HEK293 (cell line): Measurements from ENCODE around the gene SPECC1.
A peak's percentile ranks its signal among the peaks of the same experiment; 100 is the strongest.

Source experiments
- BCL6B ChIP-seq: fragments of 450-650 bp; formaldehyde crosslinking; IDR thresholded peaks from 2 replicates; pipeline ENCODE4 v1.5.1; 2017; ENCODE audit warnings: missing biosample characterization, missing genetic modification characterization
- GLIS1 ChIP-seq: fragments of 450-650 bp; formaldehyde crosslinking; IDR thresholded peaks from 2 replicates; pipeline ENCODE4 v1.5.1; 2016; ENCODE audit warnings: missing biosample characterization, missing genetic modification characterization
- KLF8 ChIP-seq: fragments of 450-650 bp; formaldehyde crosslinking; IDR thresholded peaks from 2 replicates; pipeline ENCODE4 v1.5.1; 2016; ENCODE audit warnings: missing biosample characterization, missing genetic modification characterization
- KLF9 ChIP-seq: fragments of 450-650 bp; formaldehyde crosslinking; IDR thresholded peaks from 2 replicates; pipeline ENCODE4 v1.5.1; 2016; ENCODE audit warnings: missing biosample characterization, missing genetic modification characterization, low read depth
- PATZ1 ChIP-seq: fragments of 450-650 bp; formaldehyde crosslinking; IDR thresholded peaks from 2 replicates; pipeline ENCODE4 v1.5.1; 2016; ENCODE audit warnings: missing biosample characterization, missing genetic modification characterization
- PBX3 ChIP-seq: sonication (generic); formaldehyde crosslinking; IDR thresholded peaks from 2 replicates; pipeline ENCODE4 v1.8.1; 2022; ENCODE audit warnings: mild to moderate bottlenecking, moderate library complexity, missing genetic modification reagents
- PRDM1 ChIP-seq: fragments of 450-650 bp; formaldehyde crosslinking; IDR thresholded peaks from 2 replicates; pipeline ENCODE4; 2016; ENCODE audit warnings: missing biosample characterization, missing genetic modification characterization
- PRDM6 ChIP-seq: fragments of 450-650 bp; formaldehyde crosslinking; IDR thresholded peaks from 2 replicates; pipeline ENCODE4 v1.5.1; 2017; ENCODE audit warnings: missing biosample characterization, missing genetic modification characterization
- WT1 ChIP-seq: fragments of 450-650 bp; formaldehyde crosslinking; IDR thresholded peaks from 2 replicates; pipeline ENCODE4 v1.5.1; 2016; ENCODE audit warnings: missing biosample characterization, missing genetic modification characterization
- ZFP69B ChIP-seq: fragments of 450-650 bp; formaldehyde crosslinking; IDR thresholded peaks from 2 replicates; pipeline ENCODE4 v1.5.1; 2016; ENCODE audit warnings: missing biosample characterization, missing genetic modification characterization
- ZIC2 ChIP-seq: fragments of 450-650 bp; formaldehyde crosslinking; IDR thresholded peaks from 2 replicates; pipeline ENCODE4 v1.5.1; 2016; ENCODE audit warnings: missing biosample characterization, missing genetic modification characterization
- ZNF140 ChIP-seq: fragments of 450-650 bp; formaldehyde crosslinking; IDR thresholded peaks from 2 replicates; pipeline ENCODE4 v1.5.1; 2016; ENCODE audit warnings: missing biosample characterization, missing genetic modification characterization
- ZNF157 ChIP-seq: fragments of 450-650 bp; formaldehyde crosslinking; IDR thresholded peaks from 2 replicates; pipeline ENCODE4 v1.5.1; 2016; ENCODE audit warnings: missing biosample characterization, missing genetic modification characterization
- ZNF16 ChIP-seq: fragments of 450-650 bp; formaldehyde crosslinking; IDR thresholded peaks from 2 replicates; pipeline ENCODE4 v1.5.1; 2016; ENCODE audit warnings: low read depth, missing biosample characterization, missing genetic modification characterization
- ZNF169 ChIP-seq: fragments of 450-650 bp; formaldehyde crosslinking; IDR thresholded peaks from 2 replicates; pipeline ENCODE4 v1.5.1; 2016; ENCODE audit warnings: missing biosample characterization, missing genetic modification characterization
- ZNF175 ChIP-seq: fragments of 450-650 bp; formaldehyde crosslinking; IDR thresholded peaks from 2 replicates; pipeline ENCODE4 v1.5.1; 2016; ENCODE audit warnings: missing biosample characterization, missing genetic modification characterization
- ZNF2 ChIP-seq: fragments of 450-650 bp; formaldehyde crosslinking; IDR thresholded peaks from 2 replicates; pipeline ENCODE4 v1.5.1; 2016; ENCODE audit warnings: missing biosample characterization, missing genetic modification characterization
- ZNF221 ChIP-seq: fragments of 450-650 bp; formaldehyde crosslinking; IDR thresholded peaks from 2 replicates; pipeline ENCODE4 v1.5.1; 2017; ENCODE audit warnings: missing biosample characterization, missing genetic modification characterization, borderline replicate concordance
- ZNF26 ChIP-seq: fragments of 450-650 bp; formaldehyde crosslinking; IDR thresholded peaks from 2 replicates; pipeline ENCODE4 v1.5.1; 2016; ENCODE audit warnings: missing biosample characterization, missing genetic modification characterization
- ZNF266 ChIP-seq: fragments of 450-650 bp; formaldehyde crosslinking; IDR thresholded peaks from 2 replicates; pipeline ENCODE4 v1.5.1; 2016; ENCODE audit warnings: missing biosample characterization, missing genetic modification characterization, low read depth
- ZNF341 ChIP-seq: fragments of 450-650 bp; formaldehyde crosslinking; IDR thresholded peaks from 2 replicates; pipeline ENCODE4; 2016; ENCODE audit warnings: low read depth, missing biosample characterization, missing genetic modification characterization
- ZNF501 ChIP-seq: fragments of 450-650 bp; formaldehyde crosslinking; IDR thresholded peaks from 2 replicates; pipeline ENCODE4 v1.5.1; 2016; ENCODE audit warnings: missing biosample characterization, missing genetic modification characterization
- ZNF513 ChIP-seq: fragments of 450-650 bp; IDR thresholded peaks from 2 replicates; pipeline ENCODE4 v1.5.1; 2018; ENCODE audit warnings: missing biosample characterization, missing genetic modification characterization
- ZNF514 ChIP-seq: fragments of 450-650 bp; formaldehyde crosslinking; IDR thresholded peaks from 2 replicates; pipeline ENCODE4 v1.5.1; 2016; ENCODE audit warnings: missing biosample characterization, missing genetic modification characterization
- ZNF580 ChIP-seq: fragments of 450-650 bp; formaldehyde crosslinking; IDR thresholded peaks from 2 replicates; pipeline ENCODE4 v1.5.1; 2016; ENCODE audit warnings: missing biosample characterization, missing genetic modification characterization
- ZNF585B ChIP-seq: fragments of 450-650 bp; formaldehyde crosslinking; IDR thresholded peaks from 2 replicates; pipeline ENCODE4 v1.5.1; 2016; ENCODE audit warnings: missing biosample characterization, missing genetic modification characterization
- ZNF596 ChIP-seq: fragments of 450-650 bp; IDR thresholded peaks from 2 replicates; pipeline ENCODE4 v1.5.0; 2018; ENCODE audit warnings: missing biosample characterization, mild to moderate bottlenecking, missing genetic modification characterization, moderate library complexity
- ZNF600 ChIP-seq: fragments of 450-650 bp; formaldehyde crosslinking; IDR thresholded peaks from 2 replicates; pipeline ENCODE4 v1.5.1; 2016; ENCODE audit warnings: missing biosample characterization, missing genetic modification characterization
- ZNF791 ChIP-seq: fragments of 450-650 bp; formaldehyde crosslinking; IDR thresholded peaks from 2 replicates; pipeline ENCODE4 v1.5.1; 2016; ENCODE audit warnings: missing biosample characterization, missing genetic modification characterization
- ZSCAN30 ChIP-seq: fragments of 450-650 bp; IDR thresholded peaks from 2 replicates; pipeline ENCODE4 v1.5.1; 2018; ENCODE audit warnings: missing biosample characterization, mild to moderate bottlenecking, missing genetic modification characterization, moderate library complexity

The SPECC1 gene

GRCh38 chr17:20009302-20010098 is at the start of gene SPECC1 (continued):
- no peak for TF ChIP-seq ZNF16 (tag by site-specific recombination)
- TF ChIP-seq PRDM1 = no peak
- peak; percentile 68; the same call in 1 of the 2 replicates for TF ChIP-seq ZNF266
- TF ChIP-seq ZNF2 (tag by site-specific recombination) = 0 out of 2 replicates have a peak, but pooled peaks have one; percentile 41
- TF ChIP-seq ZNF26 (tag by site-specific recombination) = no peak
- TF ChIP-seq KLF9 (tag by site-specific recombination) = 0 out of 2 replicates have a peak, but pooled peaks have one; percentile 29
- peak; percentile 35; the same call in 1 of the 2 replicates for TF ChIP-seq ZNF221 (tag by site-specific recombination)
- peak; percentile 79 for TF ChIP-seq ZIC2
- peak; percentile 88 for TF ChIP-seq PATZ1 (tag by site-specific recombination)
- peak; percentile 98 for TF ChIP-seq ZSCAN30 (tag by site-specific recombination)
- no peak for TF ChIP-seq ZNF169 (tag by site-specific recombination)
- TF ChIP-seq ZNF600 = peak; percentile 48
- TF ChIP-seq ZNF585B (tag by site-specific recombination) = peak; percentile 19; the same call in 1 of the 2 replicates
- TF ChIP-seq ZNF341 = peak; percentile 30; the same call in 1 of the 2 replicates
- TF ChIP-seq BCL6B = no peak
- peak; percentile 48; the same call in 1 of the 2 replicates for TF ChIP-seq ZNF596 (tag by site-specific recombination)
- TF ChIP-seq WT1 (tag by site-specific recombination) = no peak
- TF ChIP-seq ZFP69B = 0 out of 2 replicates have a peak, but pooled peaks have one; percentile 23
- no peak for TF ChIP-seq ZNF157
- no peak for TF ChIP-seq ZNF175 (tag by site-specific recombination)
- TF ChIP-seq KLF8 (tag by site-specific recombination) = peak; percentile 40; the same call in 1 of the 2 replicates
- peak; percentile 10; the same call in 1 of the 2 replicates for TF ChIP-seq ZNF580
- no peak for TF ChIP-seq ZNF501 (tag by site-specific recombination)
- TF ChIP-seq GLIS1 (tag by site-specific recombination) = peak; percentile 71
- no peak for TF ChIP-seq PRDM6 (tag by site-specific recombination)
- TF ChIP-seq PBX3 (CRISPR knock-in tag) = peak; percentile 33; the same call in 1 of the 2 replicates
- TF ChIP-seq ZNF513 (tag by site-specific recombination) = no peak
- TF ChIP-seq ZNF514 (tag by site-specific recombination) = no peak
- no peak for TF ChIP-seq ZNF140 (tag by site-specific recombination)
- no peak for TF ChIP-seq ZNF791
